Prostate gland (tissue), 2 donors: Measurements from ENCODE around the gene PIK3C2G. TPM values are rescaled to one million over a fixed set of nuclear protein-coding genes. Genes with fewer than 3 reads are reported as not detected.

Experiments
- DNase-seq: peaks from one replicate; pipeline ENCODE4 v3.0.0-alpha.2; 2019; ENCODE audit warnings: low spot score
- H3K27ac ChIP-seq, 2 donors: fragments of 200-600 bp; sonication (generic); 2 replicates each; pipeline ENCODE4 v1.5.1; 2017 to 2019
- H3K27me3 ChIP-seq: fragments of 200-600 bp; sonication (generic); replicated peaks from 2 replicates; pipeline ENCODE4 v1.5.1; 2019; ENCODE audit not compliant: insufficient read depth
- H3K36me3 ChIP-seq, 2 donors: fragments of 200-600 bp; sonication (generic); 1 replicate in 1 of 2; 2 replicates in 1 of 2; pipeline versions ENCODE4 v1.5.1 to v1.8.1; 2017 to 2019
- H3K4me1 ChIP-seq: fragments of 200-600 bp; sonication (generic); replicated peaks from 2 replicates; pipeline ENCODE4 v1.5.1; 2019
- H3K4me3 ChIP-seq, 2 donors: fragments of 200-600 bp; sonication (generic); 2 replicates each; pipeline ENCODE4 v1.5.1; 2017 to 2019
- H3K9me3 ChIP-seq: fragments of 200-600 bp; sonication (generic); 2 replicates; pipeline ENCODE4 v1.5.1; 2017
- POLR2A ChIP-seq: fragments of 450-650 bp; IDR thresholded peaks from one replicate; pipeline ENCODE4 v1.6.1; 2016; ENCODE audit warnings: antibody characterized with exemption, mild to moderate bottlenecking
- POLR2AphosphoS5 ChIP-seq: sonication (generic); formaldehyde crosslinking; IDR thresholded peaks from one replicate; pipeline ENCODE4 v1.6.1; 2017; ENCODE audit warnings: antibody characterized with exemption
- WGBS: methylation state at CpG from one replicate; pipeline ENCODE4 v1.1.5; 2018; 5-methylcytosine and 5-hydroxymethylcytosine counted together
- intact Hi-C: fragments of 100-400 bp; cut with DNase I; formaldehyde crosslinking; loops from one replicate; pipeline ENCODE4 v1.14.2; 2022
- total RNA-seq, 2 donors: library from RNA; depleted of rRNA; stranded (reverse); fragments of >200 nt; gene quantifications; one replicate each; pipeline ENCODE4 v1.1.0, GENCODE V29; 2016
- TF ChIP-seq, protein P1 (sequence below), 4 experiments: fragments of 200-600 bp in 2 of 4; fragments of 450-650 bp in 2 of 4; sonication (generic) in 2 of 4; IDR thresholded peaks; 1 replicate in 3 of 4; 2 replicates in 1 of 4; pipeline ENCODE4 v1.5.1; 2016 to 2019; ENCODE audit warnings: antibody characterized with exemption in 4 of 4, mild to moderate bottlenecking in 2 of 4, moderate library complexity in 2 of 4

The PIK3C2G gene
- total RNA-seq, 2 donors from 2014 or later, result 1.4 to 2.1 TPM

DNA sequence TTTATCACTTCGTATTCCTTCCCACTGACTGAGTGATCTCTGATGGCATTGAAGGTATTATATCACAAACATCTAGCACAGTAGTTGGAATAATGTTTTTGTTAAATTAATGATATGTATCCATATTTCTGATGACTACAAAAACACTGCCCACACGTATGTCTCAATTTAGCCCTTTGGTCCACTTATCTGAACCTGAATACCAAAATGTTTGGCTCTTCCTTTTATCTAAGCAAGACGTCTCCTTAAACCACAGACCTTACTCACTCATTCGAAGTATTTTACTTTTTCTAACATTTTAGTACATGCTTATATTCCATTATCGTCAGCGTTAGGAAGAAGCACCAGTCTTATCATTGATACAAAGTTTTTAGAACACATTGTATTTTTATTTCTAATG is 126.4 kb downstream of the PIK3C2G start:
- DNase-seq, result no peak
- no peaks in the 10 kb centered on the region for H3K9me3 ChIP-seq
- H3K27me3 ChIP-seq, result no peaks in the 10 kb centered on the region
- no peaks in the 10 kb centered on the region for H3K4me1 ChIP-seq
- no peak overlapping the region for H3K4me3 ChIP-seq
- no peaks in the 10 kb centered on the region for H3K36me3 ChIP-seq
- TF ChIP-seq, protein P1, sequence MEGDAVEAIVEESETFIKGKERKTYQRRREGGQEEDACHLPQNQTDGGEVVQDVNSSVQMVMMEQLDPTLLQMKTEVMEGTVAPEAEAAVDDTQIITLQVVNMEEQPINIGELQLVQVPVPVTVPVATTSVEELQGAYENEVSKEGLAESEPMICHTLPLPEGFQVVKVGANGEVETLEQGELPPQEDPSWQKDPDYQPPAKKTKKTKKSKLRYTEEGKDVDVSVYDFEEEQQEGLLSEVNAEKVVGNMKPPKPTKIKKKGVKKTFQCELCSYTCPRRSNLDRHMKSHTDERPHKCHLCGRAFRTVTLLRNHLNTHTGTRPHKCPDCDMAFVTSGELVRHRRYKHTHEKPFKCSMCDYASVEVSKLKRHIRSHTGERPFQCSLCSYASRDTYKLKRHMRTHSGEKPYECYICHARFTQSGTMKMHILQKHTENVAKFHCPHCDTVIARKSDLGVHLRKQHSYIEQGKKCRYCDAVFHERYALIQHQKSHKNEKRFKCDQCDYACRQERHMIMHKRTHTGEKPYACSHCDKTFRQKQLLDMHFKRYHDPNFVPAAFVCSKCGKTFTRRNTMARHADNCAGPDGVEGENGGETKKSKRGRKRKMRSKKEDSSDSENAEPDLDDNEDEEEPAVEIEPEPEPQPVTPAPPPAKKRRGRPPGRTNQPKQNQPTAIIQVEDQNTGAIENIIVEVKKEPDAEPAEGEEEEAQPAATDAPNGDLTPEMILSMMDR (IDR thresholded peaks at IDR 0.05), result no peak
- TF ChIP-seq POLR2A (no peak), POLR2AphosphoS5 (no peak)
- WGBS, result 95% methylated on average over 6 of the region's 6 CpGs
- intact Hi-C loops, result no loop called here
- no peak overlapping the region for H3K27ac ChIP-seq

DNA sequence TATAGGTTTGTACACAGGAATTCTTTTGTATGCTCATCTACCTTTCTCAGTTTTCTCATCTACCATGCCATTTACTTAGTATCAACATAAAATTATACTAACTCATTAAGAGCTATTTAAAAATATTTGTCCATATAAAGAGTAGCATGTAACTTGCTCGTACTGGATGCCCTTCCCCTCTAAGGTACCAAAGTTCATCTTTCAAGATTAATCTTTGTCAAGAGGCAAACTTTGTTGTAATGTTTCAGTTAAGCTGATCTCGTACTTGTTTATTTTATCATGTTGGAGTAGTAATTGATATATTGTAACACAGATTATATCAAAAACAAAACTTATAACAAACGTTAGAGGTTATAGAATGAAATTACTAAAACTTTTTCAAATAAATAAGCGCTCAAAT is 128.5 kb downstream of the PIK3C2G start:
- H3K27me3 ChIP-seq, result no peaks in the 10 kb centered on the region
- WGBS, result 61% methylated on average over 4 of the region's 4 CpGs
- TF ChIP-seq POLR2AphosphoS5 (no peak), POLR2A (no peak)
- TF ChIP-seq, protein P1 (IDR thresholded peaks at IDR 0.05), result no peak
- no peaks in the 10 kb centered on the region for H3K9me3 ChIP-seq
- DNase-seq, result no peak
- H3K27ac ChIP-seq, result no peak overlapping the region
- no peaks in the 10 kb centered on the region for H3K36me3 ChIP-seq
- intact Hi-C loops, result no loop called here
- H3K4me1 ChIP-seq, result no peaks in the 10 kb centered on the region
- H3K4me3 ChIP-seq, result no peak overlapping the region

DNA sequence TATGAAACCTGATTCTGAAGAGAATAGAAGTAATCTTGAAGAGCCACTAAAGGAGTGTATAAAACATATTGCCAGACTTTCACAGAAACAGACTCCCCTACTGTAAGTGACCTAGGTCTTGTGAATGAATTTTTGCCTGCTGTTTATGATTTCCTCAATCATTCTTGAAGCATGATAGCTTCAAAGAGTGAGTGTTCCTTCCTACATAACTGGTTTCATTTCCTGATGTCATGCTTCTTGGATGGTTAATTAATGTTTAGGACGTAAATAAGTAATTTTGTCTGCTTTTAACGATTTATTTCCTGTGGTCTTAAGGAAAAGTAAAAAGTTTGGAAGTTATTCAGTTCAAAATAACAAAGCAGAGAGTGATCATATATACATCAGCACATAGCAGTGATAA is 129.8 kb downstream of the PIK3C2G start:
- Histone ChIP-seq H3K4me1 (no peaks in the 10 kb centered on the region), H3K27me3 (no peaks in the 10 kb centered on the region), H3K27ac (no peak overlapping the region), H3K9me3 (no peaks in the 10 kb centered on the region), H3K4me3 (no peak overlapping the region), H3K36me3 (no peaks in the 10 kb centered on the region)
- TF ChIP-seq POLR2AphosphoS5 (no peak), POLR2A (no peak)
- TF ChIP-seq, protein P1 (IDR thresholded peaks at IDR 0.05), result no peak
- intact Hi-C loops, result no loop called here
- no peak for DNase-seq
- WGBS, result 67% methylated on average over 2 of the region's 2 CpGs

DNA sequence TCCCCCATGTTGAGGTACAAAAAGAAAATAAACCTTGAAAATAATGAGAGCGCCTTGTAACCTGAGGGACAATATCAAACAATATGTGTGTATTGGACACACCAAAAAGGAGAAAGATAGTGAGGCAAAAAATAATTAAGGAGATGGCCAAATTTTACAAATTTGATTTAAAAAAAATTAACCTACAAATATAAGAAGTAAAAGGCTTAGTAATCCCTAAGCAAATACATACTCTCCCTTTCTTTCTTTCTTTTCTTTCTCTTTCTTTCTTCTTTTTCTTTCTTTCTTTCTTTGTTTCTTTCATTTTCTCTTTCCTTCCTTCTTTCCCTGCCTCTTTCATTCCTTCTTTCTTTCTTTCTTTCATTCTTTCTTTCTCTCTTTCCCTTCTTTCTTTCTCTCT is 133.4 kb downstream of the PIK3C2G start:
- intact Hi-C loops, result no loop called here
- TF ChIP-seq, protein P1 (IDR thresholded peaks at IDR 0.05), result no peak
- TF ChIP-seq POLR2A, result no peak
- TF ChIP-seq POLR2AphosphoS5, result no peak
- 96% methylated on average over 1 of the region's 1 CpG for WGBS
- Histone ChIP-seq H3K27me3 (no peaks in the 10 kb centered on the region), H3K36me3 (no peaks in the 10 kb centered on the region), H3K4me1 (no peaks in the 10 kb centered on the region), H3K27ac (no peak overlapping the region), H3K4me3 (no peak overlapping the region), H3K9me3 (no peaks in the 10 kb centered on the region)
- DNase-seq, result no peak

DNA sequence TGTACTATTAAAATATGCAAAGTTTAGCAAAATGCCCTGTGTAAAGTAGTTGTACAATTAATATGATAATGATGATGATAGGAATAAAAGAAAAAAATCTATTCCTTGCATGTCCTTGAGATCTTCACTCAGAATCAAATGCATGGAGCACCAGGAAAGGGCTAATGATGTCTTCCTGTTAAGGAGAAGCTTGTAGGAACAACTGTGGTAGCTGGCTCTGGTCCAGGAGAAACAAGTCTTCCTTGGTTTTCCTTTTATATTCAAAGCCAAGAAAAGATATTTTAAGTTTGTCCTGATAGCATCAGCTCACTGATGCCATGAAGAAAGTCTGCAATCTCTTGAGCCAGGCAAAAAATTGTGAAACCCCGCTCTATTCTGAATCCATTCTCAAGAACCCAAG is 138.9 kb downstream of the PIK3C2G start:
- no peak for TF ChIP-seq POLR2AphosphoS5
- TF ChIP-seq, protein P1 (IDR thresholded peaks at IDR 0.05), result no peak
- no peak for TF ChIP-seq POLR2A
- WGBS, result 76% methylated on average over 1 of the region's 1 CpG
- H3K36me3 ChIP-seq, result no peaks in the 10 kb centered on the region
- no peaks in the 10 kb centered on the region for H3K27me3 ChIP-seq
- no peaks in the 10 kb centered on the region for H3K4me1 ChIP-seq
- H3K27ac ChIP-seq, result no peak overlapping the region
- no peak for DNase-seq
- no peak overlapping the region for H3K4me3 ChIP-seq
- intact Hi-C loops, result no loop called here
- no peaks in the 10 kb centered on the region for H3K9me3 ChIP-seq
